HCT116 (cell line): ENCODE results near the gene TUT7. TPM values are rescaled to one million over a fixed set of nuclear protein-coding genes. Genes with fewer than 3 reads are reported as not detected.

Experiments used
- ATAC-seq: fragments of 200-7000 bp; cut with Tn5 transposase; 2 replicates; pipeline ENCODE4 v1.9.1; 2020; ENCODE audit warnings: mild to moderate bottlenecking, moderate library complexity
- BruUV-seq: library from RNA; stranded (reverse); fragments of 400-500 nt; replicated peaks from 2 replicates; lab custom pipeline; 2021; lab: Mats Ljungman, UMichigan
- CTCF ChIA-PET: fragments of 300-600 bp; sonication (Branson Sonifier 250); formaldehyde crosslinking; loops from one replicate; lab custom pipeline; 2021; ENCODE audit warnings: antibody characterized with exemption; lab: Charles Lee
- POLR2A ChIA-PET: fragments of 300-600, 350-600 bp; sonication (Branson Sonifier 250); formaldehyde crosslinking; loops from one replicate; lab custom pipeline; 2021; ENCODE audit warnings: antibody characterized with exemption; lab: Charles Lee
- RAD21 ChIA-PET, 2 experiments: fragments of 300-600 bp; sonication (Branson Sonifier 250); formaldehyde crosslinking; loops; one replicate each; lab custom pipeline; 2023; ENCODE audit warnings: low total read pairs in 2 of 2; ENCODE audit not compliant: uncharacterized antibody in 2 of 2, unreplicated experiment in 2 of 2, low non-redundant PET in 1 of 2; lab: Charles Lee
- DNase-seq: peaks from one replicate; pipeline ENCODE4 v3.0.0-alpha.2; 2010; ENCODE audit warnings: low read depth, low spot score
- H2AFZ ChIP-seq: fragments of 200-600 bp; shearing (Covaris generic), sonication (generic); 2 replicates; pipeline ENCODE4 v1.6.1; 2017; ENCODE audit warnings: low read depth, mixed run types, mixed read lengths, antibody characterized with exemption, low read length; ENCODE audit not compliant: poor library complexity, severe bottlenecking
- H3K27ac ChIP-seq: 2 replicates; pipeline ENCODE4 v1.5.1; 2012; ENCODE audit warnings: low read depth, low read length
- H3K27me3 ChIP-seq: fragments of 200-600 bp; sonication (generic); 2 replicates; pipeline ENCODE4 v1.6.1; 2016; ENCODE audit warnings: mixed run types, low read length, mixed read lengths; ENCODE audit not compliant: insufficient read depth
- H3K36me3 ChIP-seq, 2 experiments: fragments of 200-500 bp in 1 of 2; fragments of 200-600 bp in 1 of 2; sonication (Bioruptor generic) in 1 of 2; sonication (generic) in 1 of 2; 2 replicates each; pipeline versions ENCODE4 v1.5.1 to v1.6.1; 2014 to 2016; ENCODE audit warnings: low read length in 2 of 2, inconsistent platforms in 1 of 2, mixed read lengths in 1 of 2, mixed run types in 1 of 2; ENCODE audit not compliant: insufficient read depth in 2 of 2, control insufficient read depth in 1 of 2
- H3K4me1 ChIP-seq, 2 experiments: fragments of 200-600 bp in 1 of 2; sonication (generic) in 1 of 2; 2 replicates each; pipeline versions ENCODE4 v1.5.1 to v1.6.1; 2012 to 2017; ENCODE audit warnings: low read length in 2 of 2, inconsistent platforms in 1 of 2, mild to moderate bottlenecking in 1 of 2, mixed read lengths in 1 of 2, mixed run types in 1 of 2, moderate library complexity in 1 of 2; ENCODE audit not compliant: insufficient read depth in 2 of 2, control insufficient read depth in 1 of 2
- H3K4me2 ChIP-seq: fragments of 200-600 bp; sonication (generic); 2 replicates; pipeline ENCODE4 v1.6.1; 2017; ENCODE audit warnings: mixed run types, low read length, mixed read lengths
- H3K4me3 ChIP-seq, 2 experiments: fragments of 200-600 bp in 1 of 2; sonication (generic) in 1 of 2; replicated peaks in 1 of 2; 2 replicates each; pipeline ENCODE4 v1.5.1; 2011 to 2016; ENCODE audit warnings: low read length in 2 of 2, control low read depth in 1 of 2, low read depth in 1 of 2, mild to moderate bottlenecking in 1 of 2, mixed read lengths in 1 of 2, mixed run types in 1 of 2
- H3K79me2 ChIP-seq: fragments of 200-600 bp; sonication (generic); 2 replicates; pipeline ENCODE4 v1.6.1; 2017; ENCODE audit warnings: mild to moderate bottlenecking, mixed run types, low read length, moderate library complexity, mixed read lengths; ENCODE audit not compliant: insufficient read depth
- H3K9ac ChIP-seq: fragments of 200-600 bp; sonication (generic); 2 replicates; pipeline ENCODE4 v1.6.1; 2016; ENCODE audit warnings: low read length, mixed read lengths
- H3K9me2 ChIP-seq: fragments of 200-600 bp; sonication (generic), shearing (Covaris generic); 2 replicates; pipeline ENCODE4 v1.6.1; 2017; ENCODE audit warnings: mixed run types, mild to moderate bottlenecking, moderate library complexity; ENCODE audit not compliant: insufficient read depth
- H3K9me3 ChIP-seq, 2 experiments: fragments of 200-500 bp in 1 of 2; fragments of 200-600 bp in 1 of 2; sonication (Bioruptor generic) in 1 of 2; sonication (generic) in 1 of 2; 2 replicates each; pipeline ENCODE4 v1.6.1; 2014 to 2017; ENCODE audit warnings: low read length in 2 of 2, mixed read lengths in 2 of 2, inconsistent platforms in 1 of 2, low read depth in 1 of 2, mild to moderate bottlenecking in 1 of 2, mixed run types in 1 of 2, moderate library complexity in 1 of 2; ENCODE audit not compliant: control insufficient read depth in 1 of 2, insufficient read depth in 1 of 2
- H4K20me1 ChIP-seq: fragments of 200-600 bp; sonication (generic), shearing (Covaris generic); 2 replicates; pipeline ENCODE4 v1.6.1; 2017; ENCODE audit warnings: mixed run types, mild to moderate bottlenecking, moderate library complexity; ENCODE audit not compliant: insufficient read depth
- CBX3 ChIP-seq: IDR thresholded peaks from 2 replicates; pipeline ENCODE4 v1.6.1; 2012; ENCODE audit warnings: low read depth
- CEBPB ChIP-seq: IDR thresholded peaks from 2 replicates; pipeline ENCODE4 v1.6.1; 2012; ENCODE audit warnings: low read depth
- EGR1 ChIP-seq: IDR thresholded peaks from 2 replicates; pipeline ENCODE4 v1.6.1; 2012; ENCODE audit warnings: low read depth
- ELF1 ChIP-seq: IDR thresholded peaks from 2 replicates; pipeline ENCODE4 v1.6.1; 2012; ENCODE audit warnings: low read depth, borderline replicate concordance
- EZH2 ChIP-seq: fragments of 200-600 bp; sonication (generic); IDR thresholded peaks from 2 replicates; pipeline ENCODE4 v1.6.1; 2017; ENCODE audit warnings: antibody characterized with exemption, mixed run types
- FOSL1 ChIP-seq: IDR thresholded peaks from 2 replicates; pipeline ENCODE4 v1.6.1; 2012; ENCODE audit warnings: low read depth
- JUND ChIP-seq: IDR thresholded peaks from 2 replicates; pipeline ENCODE4 v1.6.1; 2012
- POLR2A ChIP-seq: IDR thresholded peaks from 2 replicates; pipeline ENCODE4 v1.7.0; 2011; ENCODE audit warnings: borderline replicate concordance; ENCODE audit not compliant: insufficient read depth, insufficient read length; ENCODE audit errors: extremely low read depth
- RAD21 ChIP-seq: IDR thresholded peaks from 2 replicates; pipeline ENCODE4 v1.6.1; 2012; ENCODE audit warnings: low read depth, mild to moderate bottlenecking
- SIN3A ChIP-seq: IDR thresholded peaks from 2 replicates; pipeline ENCODE4 v1.6.1; 2012; ENCODE audit warnings: low read depth
- SP1 ChIP-seq: IDR thresholded peaks from 2 replicates; pipeline ENCODE4 v1.6.1; 2012; ENCODE audit warnings: low read depth
- SRF ChIP-seq: IDR thresholded peaks from 2 replicates; pipeline ENCODE4 v1.6.1; 2012; ENCODE audit warnings: low read depth
- TCF7L2 ChIP-seq: IDR thresholded peaks from 2 replicates; pipeline ENCODE4 v1.7.0; 2011; ENCODE audit warnings: borderline replicate concordance, inconsistent platforms; ENCODE audit not compliant: insufficient read depth, insufficient read length; ENCODE audit errors: extremely low read depth
- YY1 ChIP-seq: IDR thresholded peaks from 2 replicates; pipeline ENCODE4 v1.6.1; 2011; ENCODE audit warnings: low read length, low read depth, moderate library complexity, mild to moderate bottlenecking; ENCODE audit not compliant: insufficient replicate concordance; ENCODE audit errors: extremely low read depth
- ZFX ChIP-seq: fragments of 450-650 bp; IDR thresholded peaks from 2 replicates; pipeline ENCODE4 v1.6.1; 2017
- intact Hi-C: fragments of 100-400 bp; cut with micrococcal nuclease; formaldehyde crosslinking; loops from 2 replicates; pipeline ENCODE4 v1.10.0; 2022
- total RNA-seq: library from RNA; stranded (reverse); gene quantifications from one replicate; pipeline ENCODE4 v1.2.1, GENCODE V29; 2021; ENCODE audit not compliant: unreplicated experiment
- TF ChIP-seq, protein P1 (sequence below): IDR thresholded peaks from 2 replicates; pipeline ENCODE4 v1.6.1; 2012
- TF ChIP-seq, protein P2 (sequence below): IDR thresholded peaks from 2 replicates; pipeline ENCODE4 v1.6.1; 2012
- TF ChIP-seq, protein P3 (sequence below), 3 experiments: fragments of 200-600 bp in 1 of 3; sonication (generic) in 1 of 3; IDR thresholded peaks in 2 of 3; conservative IDR thresholded peaks in 1 of 3; 2 replicates each; pipeline ENCODE4 v1.5.1; 2012 to 2017; ENCODE audit warnings: low read depth in 2 of 3, low read length in 2 of 3, antibody characterized with exemption in 1 of 3, borderline replicate concordance in 1 of 3, control low read depth in 1 of 3, mild to moderate bottlenecking in 1 of 3, mixed read lengths in 1 of 3, mixed run types in 1 of 3, moderate library complexity in 1 of 3; ENCODE audit not compliant: insufficient read depth in 1 of 3
- TF ChIP-seq, protein P4 (sequence below): IDR thresholded peaks from 2 replicates; pipeline ENCODE4 v1.6.1; 2012; ENCODE audit warnings: low read depth

TUT7 gene
- total RNA-seq, 1 experiment from 2014 or later: 23.1 TPM

DNA sequence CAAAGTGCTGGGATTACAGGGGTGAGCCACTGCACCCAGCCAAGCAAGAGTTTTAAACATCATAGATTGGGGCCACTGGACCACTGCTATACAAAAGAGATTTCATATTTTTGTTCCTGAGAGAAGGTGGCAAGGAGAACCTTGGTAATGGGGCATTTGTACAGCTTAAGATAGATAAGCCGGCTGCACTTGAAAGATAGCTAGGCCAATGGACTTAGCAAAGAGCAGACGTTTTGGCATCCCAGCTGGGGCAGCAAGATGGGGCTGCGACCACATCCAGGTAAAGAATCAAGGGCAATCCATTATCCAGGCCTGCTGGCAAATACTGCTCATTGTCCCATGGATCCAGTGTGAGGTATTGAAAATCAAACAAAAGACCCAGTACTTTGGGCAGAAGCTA, 67.9 kb downstream of the TUT7 start:
- no peak for DNase-seq
- Histone ChIP-seq H3K4me3 (no peak overlapping the region), H4K20me1 (no peaks in the 10 kb centered on the region), H3K4me1 (peaks cover 3 to 8% of the 10 kb centered on the region in 2 experiments; a peak in 3 of 4 replicates), H3K79me2 (peaks cover 6% of the 10 kb centered on the region), H3K36me3 (no peaks in the 10 kb centered on the region), H3K27me3 (no peaks in the 10 kb centered on the region), H3K4me2 (no peak overlapping the region), H3K9ac (no peak overlapping the region), H3K9me2 (no peaks in the 10 kb centered on the region), H3K9me3 (no peaks in the 10 kb centered on the region), H3K27ac (no peak overlapping the region), H2AFZ (no peak overlapping the region)
- POLR2A ChIA-PET: no interaction called here
- RAD21 ChIA-PET: no interaction called here
- ATAC-seq: no peak
- CTCF ChIA-PET: no interaction called here
- no TSS peak for BruUV-seq
- intact Hi-C loops: loop anchor here (5.0 kb wide), 1 partner anchor 1036 kb away; no protein-coding TSS in a partner anchor
- TF ChIP-seq RAD21 (no peak), SIN3A (no peak), JUND (no peak), POLR2A (no peak), YY1 (no peak), FOSL1 (no peak), CEBPB (no peak), SRF (no peak), TCF7L2 (no peak), ELF1 (no peak), ZFX (no peak), SP1 (no peak), CBX3 (no peak), EZH2 (no peak), EGR1 (no peak)
- TF ChIP-seq, protein P1, sequence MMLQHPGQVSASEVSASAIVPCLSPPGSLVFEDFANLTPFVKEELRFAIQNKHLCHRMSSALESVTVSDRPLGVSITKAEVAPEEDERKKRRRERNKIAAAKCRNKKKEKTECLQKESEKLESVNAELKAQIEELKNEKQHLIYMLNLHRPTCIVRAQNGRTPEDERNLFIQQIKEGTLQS: no peak
- TF ChIP-seq, protein P2, sequence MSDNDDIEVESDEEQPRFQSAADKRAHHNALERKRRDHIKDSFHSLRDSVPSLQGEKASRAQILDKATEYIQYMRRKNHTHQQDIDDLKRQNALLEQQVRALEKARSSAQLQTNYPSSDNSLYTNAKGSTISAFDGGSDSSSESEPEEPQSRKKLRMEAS: no peak
- TF ChIP-seq, protein P3, sequence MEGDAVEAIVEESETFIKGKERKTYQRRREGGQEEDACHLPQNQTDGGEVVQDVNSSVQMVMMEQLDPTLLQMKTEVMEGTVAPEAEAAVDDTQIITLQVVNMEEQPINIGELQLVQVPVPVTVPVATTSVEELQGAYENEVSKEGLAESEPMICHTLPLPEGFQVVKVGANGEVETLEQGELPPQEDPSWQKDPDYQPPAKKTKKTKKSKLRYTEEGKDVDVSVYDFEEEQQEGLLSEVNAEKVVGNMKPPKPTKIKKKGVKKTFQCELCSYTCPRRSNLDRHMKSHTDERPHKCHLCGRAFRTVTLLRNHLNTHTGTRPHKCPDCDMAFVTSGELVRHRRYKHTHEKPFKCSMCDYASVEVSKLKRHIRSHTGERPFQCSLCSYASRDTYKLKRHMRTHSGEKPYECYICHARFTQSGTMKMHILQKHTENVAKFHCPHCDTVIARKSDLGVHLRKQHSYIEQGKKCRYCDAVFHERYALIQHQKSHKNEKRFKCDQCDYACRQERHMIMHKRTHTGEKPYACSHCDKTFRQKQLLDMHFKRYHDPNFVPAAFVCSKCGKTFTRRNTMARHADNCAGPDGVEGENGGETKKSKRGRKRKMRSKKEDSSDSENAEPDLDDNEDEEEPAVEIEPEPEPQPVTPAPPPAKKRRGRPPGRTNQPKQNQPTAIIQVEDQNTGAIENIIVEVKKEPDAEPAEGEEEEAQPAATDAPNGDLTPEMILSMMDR (IDR thresholded peaks at IDR 0.05 in 2 of 3, conservative IDR thresholded peaks at IDR 0.05 in 1 of 3; ENCODE audit: borderline replicate concordance in 1 of 3, insufficient read depth in 1 of 3, low read depth in 2 of 3, low read length in 2 of 3): no peak
- TF ChIP-seq, protein P4, sequence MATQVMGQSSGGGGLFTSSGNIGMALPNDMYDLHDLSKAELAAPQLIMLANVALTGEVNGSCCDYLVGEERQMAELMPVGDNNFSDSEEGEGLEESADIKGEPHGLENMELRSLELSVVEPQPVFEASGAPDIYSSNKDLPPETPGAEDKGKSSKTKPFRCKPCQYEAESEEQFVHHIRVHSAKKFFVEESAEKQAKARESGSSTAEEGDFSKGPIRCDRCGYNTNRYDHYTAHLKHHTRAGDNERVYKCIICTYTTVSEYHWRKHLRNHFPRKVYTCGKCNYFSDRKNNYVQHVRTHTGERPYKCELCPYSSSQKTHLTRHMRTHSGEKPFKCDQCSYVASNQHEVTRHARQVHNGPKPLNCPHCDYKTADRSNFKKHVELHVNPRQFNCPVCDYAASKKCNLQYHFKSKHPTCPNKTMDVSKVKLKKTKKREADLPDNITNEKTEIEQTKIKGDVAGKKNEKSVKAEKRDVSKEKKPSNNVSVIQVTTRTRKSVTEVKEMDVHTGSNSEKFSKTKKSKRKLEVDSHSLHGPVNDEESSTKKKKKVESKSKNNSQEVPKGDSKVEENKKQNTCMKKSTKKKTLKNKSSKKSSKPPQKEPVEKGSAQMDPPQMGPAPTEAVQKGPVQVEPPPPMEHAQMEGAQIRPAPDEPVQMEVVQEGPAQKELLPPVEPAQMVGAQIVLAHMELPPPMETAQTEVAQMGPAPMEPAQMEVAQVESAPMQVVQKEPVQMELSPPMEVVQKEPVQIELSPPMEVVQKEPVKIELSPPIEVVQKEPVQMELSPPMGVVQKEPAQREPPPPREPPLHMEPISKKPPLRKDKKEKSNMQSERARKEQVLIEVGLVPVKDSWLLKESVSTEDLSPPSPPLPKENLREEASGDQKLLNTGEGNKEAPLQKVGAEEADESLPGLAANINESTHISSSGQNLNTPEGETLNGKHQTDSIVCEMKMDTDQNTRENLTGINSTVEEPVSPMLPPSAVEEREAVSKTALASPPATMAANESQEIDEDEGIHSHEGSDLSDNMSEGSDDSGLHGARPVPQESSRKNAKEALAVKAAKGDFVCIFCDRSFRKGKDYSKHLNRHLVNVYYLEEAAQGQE: no peak
